Esophagus squamous epithelium (tissue), 4 donors: ENCODE measurements around the gene PLCD1.

Source experiments
- CTCF ChIP-seq, 6 experiments: fragments of 450-650 bp in 4 of 6; fragments of 200-600 bp in 2 of 6; sonication (generic) in 2 of 6; IDR thresholded peaks; one replicate each; pipeline ENCODE4 v1.5.1; 2016 to 2019; ENCODE audit warnings: antibody characterized with exemption in 6 of 6, mild to moderate bottlenecking in 4 of 6, moderate library complexity in 4 of 6
- POLR2A ChIP-seq, 4 donors: fragments of 450-650 bp; IDR thresholded peaks; one replicate each; pipeline ENCODE4 v1.6.1; 2017; ENCODE audit warnings: antibody characterized with exemption in 4 of 4, mild to moderate bottlenecking in 4 of 4, moderate library complexity in 3 of 4

- TF ChIP-seq CTCF (IDR thresholded peaks at IDR 0.05): no peak
- no peak for TF ChIP-seq POLR2A (IDR thresholded peaks at IDR 0.05)
Measured at GRCh38 chr3:37957539-37957936, 71.9 kb downstream of the PLCD1 start.
